HG03196 (cell line): Measurements from ENCODE around the gene DHRS12.
"Not testable (repeated sequence)": the region's sequence is repeated elsewhere in the genome, so short reads cannot be mapped to it uniquely, and the experiment has no call there.

Experiments used
- ATAC-seq: cut with Tn5 transposase; IDR thresholded peaks from one replicate; pipeline ENCODE4 v1.9.1; 2021; ENCODE audit not compliant: unreplicated experiment

The DHRS12 gene

GRCh38 chr13:51828730-51829567 lies 25.0 kb upstream of the DHRS12 start:
- ATAC-seq = no peak

DNA sequence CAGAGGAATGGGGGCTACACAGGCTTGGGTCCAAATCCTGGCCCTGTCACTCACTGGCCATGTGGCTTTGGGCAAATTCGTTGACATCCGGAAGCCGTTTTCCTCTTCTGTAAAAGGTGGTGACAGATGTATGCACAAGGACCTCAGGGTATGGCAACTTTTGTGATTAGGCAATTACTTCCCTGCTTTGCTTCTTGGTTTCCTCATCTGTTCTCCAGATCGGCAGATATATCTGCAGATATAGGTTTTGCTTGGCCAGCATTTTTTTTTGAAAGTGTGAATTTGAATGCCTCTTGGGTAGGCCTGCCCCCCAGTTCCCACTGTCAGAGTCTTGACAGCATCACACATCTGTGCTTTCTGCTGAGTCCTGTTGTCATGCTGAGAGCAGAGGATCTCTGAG lies 23.3 kb upstream of the DHRS12 start:
- no peak for ATAC-seq

DNA sequence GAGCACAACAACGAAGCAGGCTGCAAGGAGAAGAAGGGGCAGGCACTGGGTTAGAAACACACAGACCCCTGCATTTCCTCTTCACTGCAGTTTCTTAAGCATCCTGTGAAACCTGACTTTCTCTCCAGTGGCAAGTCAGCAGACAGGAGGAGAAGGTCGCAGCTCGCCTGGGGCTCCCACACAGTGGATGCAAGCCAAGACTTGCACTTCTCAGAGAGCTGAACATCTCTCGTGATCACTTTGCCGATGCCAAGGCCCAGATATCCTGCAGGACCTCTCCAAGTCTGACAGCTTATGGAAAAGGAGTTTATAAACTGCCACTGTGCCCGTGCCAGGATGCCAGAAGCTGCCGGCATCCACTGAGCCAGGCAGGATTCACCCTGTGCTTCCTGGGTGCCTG lies 22.6 kb upstream of the DHRS12 start:
- no peak for ATAC-seq

- no peak for ATAC-seq
Measured at GRCh38 chr13:51825681-51826254, 21.8 kb upstream of the DHRS12 start.

GRCh38 chr13:51825165-51825592 lies 21.2 kb upstream of the DHRS12 start:
- ATAC-seq = no peak

DNA sequence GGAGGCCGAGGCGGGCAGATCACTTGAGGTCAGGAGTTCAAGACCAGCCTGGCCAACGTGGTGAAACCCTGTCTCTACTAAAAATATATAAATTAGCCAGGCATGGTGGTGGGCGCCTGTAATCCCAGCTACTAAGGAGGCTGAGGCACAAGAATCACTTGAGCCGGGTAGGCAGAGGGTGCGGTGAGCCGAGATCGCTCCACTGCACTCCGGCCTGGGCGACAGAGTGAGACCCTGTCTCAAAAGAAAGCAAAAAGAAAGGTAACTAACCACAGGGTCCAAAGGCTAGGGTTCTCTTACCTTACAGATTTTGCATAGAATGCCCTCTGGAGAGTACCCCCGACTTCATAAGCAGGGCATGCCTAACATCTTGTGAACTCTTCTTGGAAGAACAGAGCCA lies 20.7 kb upstream of the DHRS12 start:
- ATAC-seq = not testable (repeated sequence)

DNA sequence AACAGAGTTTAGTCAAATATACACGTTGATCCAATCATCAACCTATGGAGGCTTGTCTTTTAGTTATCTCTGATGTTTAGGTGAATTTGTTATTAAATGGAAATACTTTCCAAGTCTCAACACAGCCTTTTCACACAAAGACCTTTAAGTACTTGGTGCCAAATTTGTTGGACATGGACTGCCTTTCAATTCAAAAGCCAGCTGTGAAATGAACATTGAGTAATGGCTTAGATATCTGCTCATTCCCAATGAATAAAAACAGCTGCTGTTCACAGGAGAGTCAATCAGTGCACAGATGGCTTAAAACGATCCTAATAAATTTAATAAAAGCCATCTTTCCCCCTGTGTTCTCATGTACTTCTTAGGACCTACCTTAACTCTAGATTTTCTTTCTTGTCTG lies 19.9 kb upstream of the DHRS12 start:
- no peak for ATAC-seq

GRCh38 chr13:51823359-51823758 lies 19.4 kb upstream of the DHRS12 start:
- no peak for ATAC-seq

- ATAC-seq = no peak
Measured at GRCh38 chr13:51822106-51822815, 18.3 kb upstream of the DHRS12 start.

DNA sequence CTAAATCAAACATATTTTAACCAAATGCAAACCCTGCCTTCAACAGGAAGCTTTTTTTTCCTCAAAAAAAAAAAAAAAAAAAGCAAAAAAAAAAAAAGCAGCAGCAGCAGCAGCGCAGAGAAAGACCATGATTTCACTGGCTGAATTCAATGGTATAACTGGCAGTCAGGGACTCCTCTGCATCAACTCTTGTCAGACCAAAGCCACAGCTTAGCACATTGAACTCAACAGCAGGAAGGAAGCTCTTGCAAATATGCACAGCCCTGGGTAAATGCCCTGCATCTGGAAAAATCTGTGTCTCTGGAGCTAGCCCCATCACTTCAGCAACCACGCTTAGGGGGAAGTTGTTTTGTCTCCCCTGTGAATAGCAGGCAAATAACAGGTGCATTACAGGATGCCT lies 17.6 kb upstream of the DHRS12 start:
- no peak for ATAC-seq

DNA sequence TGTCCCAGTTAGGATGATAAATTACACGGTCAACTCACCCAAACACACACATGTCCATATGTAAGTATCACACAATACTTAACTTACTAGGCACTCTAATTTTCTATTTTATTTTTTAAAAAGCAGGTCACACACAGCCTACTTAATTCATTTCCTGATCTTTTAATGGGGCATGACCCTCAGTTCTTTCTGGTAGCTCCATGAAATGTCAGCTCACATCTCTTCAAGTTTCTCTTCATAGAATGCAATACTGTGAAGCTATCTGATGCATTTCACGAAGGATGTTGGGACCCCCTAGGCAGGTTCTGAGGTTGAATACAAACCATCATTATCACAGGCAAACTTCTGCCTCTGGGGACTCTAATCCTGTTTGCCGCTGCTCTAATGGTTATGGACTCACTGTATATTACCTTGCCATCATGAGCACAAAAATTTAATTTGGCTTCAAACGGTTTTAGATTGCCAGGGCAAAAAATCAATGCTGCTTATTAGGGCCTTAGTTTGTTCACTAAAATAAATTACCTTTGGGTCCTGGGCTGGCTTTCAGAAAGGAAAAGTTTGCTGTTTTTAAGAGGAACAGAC lies 16.1 kb upstream of the DHRS12 start:
- ATAC-seq = no peak

DNA sequence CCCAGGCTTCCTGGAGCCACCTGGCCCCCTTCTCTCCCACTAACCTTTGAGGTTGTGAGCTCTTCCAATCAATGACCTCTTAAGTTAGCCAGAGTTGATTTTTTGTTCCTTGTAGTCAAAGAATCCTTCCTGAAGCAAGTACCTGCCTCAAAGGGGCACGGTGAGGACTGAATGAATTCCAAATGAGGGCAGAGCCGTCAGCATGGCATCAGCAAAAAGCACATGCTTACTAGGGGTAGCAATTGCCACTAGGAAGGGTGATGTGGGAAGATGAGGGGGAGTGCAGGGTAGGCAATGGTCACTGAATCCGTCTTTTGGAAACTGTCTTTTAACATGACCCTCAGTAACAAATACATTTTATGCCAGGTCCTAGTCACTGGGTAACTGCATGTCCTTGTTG lies 15.6 kb upstream of the DHRS12 start:
- no peak for ATAC-seq

DNA sequence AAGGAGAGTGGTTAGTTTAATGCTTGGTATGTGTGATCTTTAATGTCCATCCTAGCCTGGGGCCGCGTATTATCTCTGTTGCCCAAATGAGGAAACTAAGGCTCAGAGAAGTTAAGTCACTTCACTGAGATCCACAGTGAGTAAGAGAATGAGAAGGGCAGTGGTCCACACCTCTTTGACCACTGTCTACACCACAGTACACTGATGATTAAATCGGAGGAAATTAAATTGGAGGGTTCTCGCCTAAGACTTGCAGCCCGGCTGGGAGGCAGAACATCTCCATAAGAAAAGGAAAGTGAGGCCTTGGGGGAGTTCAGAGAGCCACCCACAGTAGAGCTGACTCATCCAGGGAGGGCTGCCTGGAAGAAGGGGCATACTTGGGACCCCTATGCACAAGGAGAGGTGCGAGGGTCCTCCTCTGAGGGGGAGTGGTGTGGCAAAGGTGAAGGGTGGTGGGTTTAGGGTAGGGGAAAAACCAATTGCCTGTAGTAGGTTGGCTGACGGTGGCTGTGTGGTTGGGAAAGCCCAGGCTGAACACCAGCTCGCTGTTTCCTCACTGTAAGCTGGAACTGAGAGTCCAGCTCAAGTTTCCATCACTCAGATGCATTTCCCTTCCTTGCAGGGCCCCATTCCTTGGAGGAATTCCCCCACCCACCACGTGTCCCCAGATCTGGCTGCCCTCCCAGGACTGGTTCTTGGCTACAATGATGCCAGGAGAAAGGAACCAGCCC lies 15.0 kb upstream of the DHRS12 start:
- ATAC-seq = no peak

DNA sequence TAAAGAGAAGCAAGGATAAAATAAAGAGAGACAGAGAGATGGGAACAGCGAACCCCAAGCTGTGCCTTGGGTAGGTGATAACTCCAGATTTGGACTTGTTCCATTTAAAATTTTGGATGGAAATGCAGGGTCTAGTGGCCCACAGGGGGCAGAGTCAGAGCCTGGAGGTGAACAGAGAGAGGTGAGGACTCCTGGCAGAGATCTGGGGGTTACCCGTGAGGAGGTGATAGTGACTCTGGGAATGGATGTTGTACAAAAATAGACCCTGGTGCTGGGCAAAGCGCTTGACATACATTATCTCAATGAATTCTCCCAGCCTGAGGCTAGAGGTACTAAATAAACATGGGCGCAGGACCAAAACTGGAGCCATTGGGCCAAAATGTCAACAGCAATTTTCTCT lies 14.3 kb upstream of the DHRS12 start:
- no peak for ATAC-seq

DNA sequence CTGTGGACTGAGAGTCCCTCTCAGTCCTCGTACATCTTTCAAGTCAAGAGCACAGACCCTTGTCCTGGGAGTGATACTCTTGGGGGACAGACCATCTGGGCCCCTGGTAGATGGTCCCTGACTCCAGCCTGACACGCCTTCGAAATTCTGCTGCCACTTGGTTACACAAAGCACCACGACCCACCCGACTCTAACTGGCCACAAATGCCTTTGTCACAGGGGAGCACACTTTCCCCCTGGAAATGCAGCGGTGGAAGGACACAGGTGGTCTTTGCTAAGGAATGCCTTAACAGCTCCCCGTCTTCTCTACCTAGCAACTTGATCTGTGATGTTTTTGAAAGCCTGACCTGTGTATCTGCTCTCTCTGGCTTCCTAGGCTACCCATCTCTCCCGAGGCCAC lies 13.8 kb upstream of the DHRS12 start:
- ATAC-seq = no peak

- no peak for ATAC-seq
Measured at GRCh38 chr13:51816604-51817249, 12.8 kb upstream of the DHRS12 start.

DNA sequence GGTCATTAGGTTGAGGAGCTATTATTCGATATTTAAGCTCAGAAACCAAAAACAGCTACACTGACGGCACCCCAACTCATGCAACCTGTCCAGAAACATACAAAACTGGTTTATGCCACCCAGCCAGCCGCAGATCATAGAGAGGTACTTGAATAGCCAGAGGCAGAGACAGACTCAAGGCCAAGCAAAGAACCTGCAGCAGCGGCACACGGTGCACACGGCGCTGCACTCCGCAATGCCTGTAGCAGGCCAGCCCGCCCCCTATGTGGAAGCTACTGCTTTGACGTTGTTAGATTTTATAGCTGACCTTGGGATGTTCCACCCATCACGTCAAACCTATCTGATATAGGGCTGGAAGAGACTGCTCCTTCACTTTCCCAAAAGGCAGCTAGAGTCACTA lies 11.9 kb upstream of the DHRS12 start:
- no peak for ATAC-seq

- ATAC-seq = peak; percentile 62
Measured at GRCh38 chr13:51814825-51815650, 11.1 kb upstream of the DHRS12 start.

DNA sequence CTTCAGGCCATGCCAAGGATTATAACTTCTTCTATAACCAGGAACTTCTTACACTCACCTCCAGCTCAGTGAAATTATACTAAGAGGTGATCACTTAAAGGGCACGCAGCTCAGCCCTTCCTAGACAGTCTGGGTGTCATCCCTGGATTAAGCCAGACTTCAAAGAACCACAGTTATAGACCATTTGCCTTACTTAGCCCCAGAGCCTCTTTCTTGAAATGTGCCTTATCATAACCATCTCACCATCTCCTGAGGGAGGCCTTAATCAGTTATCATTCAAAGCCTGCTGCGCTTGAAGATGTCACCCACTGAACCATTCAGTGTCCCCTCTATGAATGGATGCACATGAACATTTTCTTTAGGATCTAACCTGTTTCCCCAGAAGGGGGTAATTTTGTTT lies 10.1 kb upstream of the DHRS12 start:
- no peak for ATAC-seq
